ENCODE data around the gene SGF29. TPM values are rescaled to one million over a fixed set of nuclear protein-coding genes. Genes with fewer than 3 reads are reported as not detected.
"Not testable (repeated sequence)": the region's sequence is repeated elsewhere in the genome, so short reads cannot be mapped to it uniquely, and the experiment has no call there.

SGF29 gene
- total and polyA plus RNA-seq, 4 experiments from 2014 or later: 53.8 to 86.9 (median 68.8) TPM

DNA sequence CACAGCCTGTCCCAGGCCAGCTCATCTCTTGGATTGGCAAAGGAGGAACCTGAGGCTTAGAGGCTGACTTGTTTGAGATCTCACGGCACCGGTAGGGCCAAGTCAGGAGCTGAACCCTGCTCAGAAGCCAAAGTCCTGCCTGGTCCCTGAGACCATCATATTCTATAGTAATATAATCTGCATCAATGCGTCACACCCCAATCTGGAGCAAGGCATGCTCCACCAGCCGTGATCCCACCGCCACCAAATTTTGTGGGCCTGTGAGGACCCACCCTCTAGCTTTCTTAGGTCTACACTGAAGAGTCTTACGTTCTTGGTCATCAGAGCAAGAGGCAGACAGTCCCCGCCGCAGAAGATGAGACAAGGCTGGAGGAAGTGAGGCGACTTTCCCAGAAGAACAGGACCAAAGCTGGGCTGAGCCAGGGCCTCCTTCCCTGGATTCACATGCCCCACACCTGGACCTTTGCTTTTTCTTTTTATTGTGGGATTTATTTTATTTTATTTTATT is 53.5 kb downstream of the SGF29 start:
- no peaks in the 10 kb centered on the region for H3K9me3 Mint-ChIP-seq
- intact Hi-C loops (cut with micrococcal nuclease): no loop called here
- H3K27me3 Mint-ChIP-seq: no peaks in the 10 kb centered on the region
- H3K4me3 Mint-ChIP-seq: no peak overlapping the region
- H3K4me1 ChIP-seq (ENCODE audit: insufficient read depth, low read length): no peaks in the 10 kb centered on the region
- no peaks in the 10 kb centered on the region for H3K36me3 Mint-ChIP-seq
- no peaks in the 10 kb centered on the region for H3K27me3 ChIP-seq (ENCODE audit: insufficient read depth, low read length)
- ChIA-PET CTCF (ENCODE audit: partially characterized antibody) (interaction anchor here (1.0 kb wide), 1 partner anchor 10 kb away, joined by 3 read pairs; the partner anchor contains the start of gene SULT1A2), POLR2A (ENCODE audit: partially characterized antibody) (no interaction called here)
- no peak overlapping the region for H3K4me3 ChIP-seq (ENCODE audit: low read length in 2 of 2)
- no peaks in the 10 kb centered on the region for H3K36me3 ChIP-seq (ENCODE audit: insufficient read depth, low read length)
- no peaks in the 10 kb centered on the region for H3K9me3 ChIP-seq (ENCODE audit: control insufficient read depth in 1 of 2, low read length in 2 of 2)
- peaks cover 2 to 11% (median 6%) of the 10 kb centered on the region in 4 donors for H3K4me1 Mint-ChIP-seq
- DNase-seq: no peak
- no peak overlapping the region for H3K27ac ChIP-seq (ENCODE audit: low read depth, low read length)
- peak overlapping the region in 2 of 7 donors; percentile 69 to 81 for H3K27ac Mint-ChIP-seq

DNA sequence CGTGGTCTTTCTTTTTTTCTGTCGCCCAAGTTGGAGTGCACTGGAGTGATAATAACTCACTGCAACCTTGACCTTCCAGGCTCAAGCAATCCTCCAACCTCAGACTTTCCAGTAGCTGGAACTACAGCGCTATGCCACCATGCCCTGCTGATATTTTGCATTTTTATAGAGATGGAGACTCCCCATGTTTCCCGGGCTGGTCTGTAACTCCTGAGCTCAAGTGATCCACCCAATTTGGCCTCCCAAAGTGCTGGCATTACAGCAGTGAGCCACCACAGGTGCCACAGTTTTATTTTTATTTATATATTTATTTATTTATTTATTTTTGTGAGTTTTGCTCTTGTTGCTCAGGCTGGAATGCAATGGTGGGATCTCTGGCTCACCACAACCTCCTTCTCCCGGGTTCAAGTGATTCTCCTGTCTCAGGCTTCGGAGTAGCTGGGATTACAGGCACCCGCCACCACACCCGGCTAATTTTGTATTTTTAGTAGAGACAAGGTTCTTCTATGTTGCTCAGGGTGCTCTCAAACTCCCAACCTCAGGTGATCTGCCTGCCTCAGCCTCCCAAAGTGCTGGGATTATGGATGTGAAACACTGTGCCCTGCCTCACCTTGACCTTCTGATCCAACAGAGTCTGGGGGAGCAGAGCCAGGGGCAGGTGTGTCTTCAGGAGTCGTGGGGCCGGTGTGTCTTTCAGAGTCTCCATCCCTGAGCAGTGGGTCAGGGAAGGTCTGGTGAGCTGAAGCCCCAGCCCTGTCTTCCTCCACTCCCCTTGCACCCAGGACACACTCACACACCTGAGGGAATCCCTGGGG is 54.2 kb downstream of the SGF29 start:
- H3K4me1 ChIP-seq (ENCODE audit: insufficient read depth, low read length); H3K27me3 ChIP-seq (ENCODE audit: insufficient read depth, low read length); H3K36me3 ChIP-seq (ENCODE audit: insufficient read depth, low read length); intact Hi-C loops (cut with micrococcal nuclease); H3K27me3 Mint-ChIP-seq; H3K9me3 ChIP-seq (ENCODE audit: control insufficient read depth in 1 of 2, low read length in 2 of 2); H3K27ac ChIP-seq (ENCODE audit: low read depth, low read length); H3K9me3 Mint-ChIP-seq; POLR2A ChIA-PET (ENCODE audit: partially characterized antibody); CTCF ChIA-PET (ENCODE audit: partially characterized antibody); DNase-seq; H3K4me3 Mint-ChIP-seq; H3K4me3 ChIP-seq (ENCODE audit: low read length in 2 of 2); H3K36me3 Mint-ChIP-seq: not testable (repeated sequence)
- Mint-ChIP-seq H3K4me1 (peaks cover 2 to 11% (median 6%) of the 10 kb centered on the region in 4 donors), H3K27ac (peak overlapping the region in 1 of 7 donors; percentile 37)

DNA sequence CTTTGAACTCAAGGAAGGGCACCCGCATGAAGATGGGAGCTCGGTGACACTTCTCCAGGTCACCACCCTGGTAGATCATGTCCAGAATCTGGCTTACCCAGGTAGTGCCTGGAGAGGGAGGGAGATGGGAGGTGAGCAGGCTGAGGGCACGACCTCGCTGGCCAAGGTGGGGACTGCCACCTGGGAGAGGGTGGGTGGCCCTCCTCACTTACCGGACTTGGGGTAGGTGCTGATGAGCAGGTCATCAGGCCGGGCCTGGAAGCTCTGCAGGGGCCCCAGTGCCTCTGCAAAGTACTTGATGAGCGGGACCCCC is 54.7 kb downstream of the SGF29 start:
- H3K4me3 Mint-ChIP-seq; H3K4me1 ChIP-seq (ENCODE audit: insufficient read depth, low read length); intact Hi-C loops (cut with micrococcal nuclease); H3K36me3 Mint-ChIP-seq; H3K9me3 Mint-ChIP-seq; CTCF ChIA-PET (ENCODE audit: partially characterized antibody); H3K27me3 Mint-ChIP-seq; H3K4me3 ChIP-seq (ENCODE audit: low read length in 2 of 2); H3K9me3 ChIP-seq (ENCODE audit: control insufficient read depth in 1 of 2, low read length in 2 of 2); H3K27me3 ChIP-seq (ENCODE audit: insufficient read depth, low read length); POLR2A ChIA-PET (ENCODE audit: partially characterized antibody); DNase-seq; H3K27ac ChIP-seq (ENCODE audit: low read depth, low read length); H3K36me3 ChIP-seq (ENCODE audit: insufficient read depth, low read length): not testable (repeated sequence)
- H3K4me1 Mint-ChIP-seq: peaks cover 2 to 11% (median 6%) of the 10 kb centered on the region in 4 donors
- peak overlapping the region in 1 of 7 donors; percentile 37 for H3K27ac Mint-ChIP-seq

- H3K9me3 ChIP-seq (ENCODE audit: control insufficient read depth in 1 of 2, low read length in 2 of 2); intact Hi-C loops (cut with micrococcal nuclease); H3K36me3 ChIP-seq (ENCODE audit: insufficient read depth, low read length); H3K9me3 Mint-ChIP-seq; H3K4me3 Mint-ChIP-seq; H3K27ac ChIP-seq (ENCODE audit: low read depth, low read length); CTCF ChIA-PET (ENCODE audit: partially characterized antibody); DNase-seq; H3K27me3 ChIP-seq (ENCODE audit: insufficient read depth, low read length); POLR2A ChIA-PET (ENCODE audit: partially characterized antibody); H3K27me3 Mint-ChIP-seq; H3K36me3 Mint-ChIP-seq; H3K4me1 ChIP-seq (ENCODE audit: insufficient read depth, low read length); H3K4me3 ChIP-seq (ENCODE audit: low read length in 2 of 2): not testable (repeated sequence)
- Mint-ChIP-seq H3K4me1 (peaks cover 2 to 11% (median 6%) of the 10 kb centered on the region in 4 donors), H3K27ac (peak overlapping the region in 3 of 7 donors; percentile 47 to 57 (median 51))
Measured at GRCh38 chr16:28608867-28609596, 55.3 kb downstream of the SGF29 start.

DNA sequence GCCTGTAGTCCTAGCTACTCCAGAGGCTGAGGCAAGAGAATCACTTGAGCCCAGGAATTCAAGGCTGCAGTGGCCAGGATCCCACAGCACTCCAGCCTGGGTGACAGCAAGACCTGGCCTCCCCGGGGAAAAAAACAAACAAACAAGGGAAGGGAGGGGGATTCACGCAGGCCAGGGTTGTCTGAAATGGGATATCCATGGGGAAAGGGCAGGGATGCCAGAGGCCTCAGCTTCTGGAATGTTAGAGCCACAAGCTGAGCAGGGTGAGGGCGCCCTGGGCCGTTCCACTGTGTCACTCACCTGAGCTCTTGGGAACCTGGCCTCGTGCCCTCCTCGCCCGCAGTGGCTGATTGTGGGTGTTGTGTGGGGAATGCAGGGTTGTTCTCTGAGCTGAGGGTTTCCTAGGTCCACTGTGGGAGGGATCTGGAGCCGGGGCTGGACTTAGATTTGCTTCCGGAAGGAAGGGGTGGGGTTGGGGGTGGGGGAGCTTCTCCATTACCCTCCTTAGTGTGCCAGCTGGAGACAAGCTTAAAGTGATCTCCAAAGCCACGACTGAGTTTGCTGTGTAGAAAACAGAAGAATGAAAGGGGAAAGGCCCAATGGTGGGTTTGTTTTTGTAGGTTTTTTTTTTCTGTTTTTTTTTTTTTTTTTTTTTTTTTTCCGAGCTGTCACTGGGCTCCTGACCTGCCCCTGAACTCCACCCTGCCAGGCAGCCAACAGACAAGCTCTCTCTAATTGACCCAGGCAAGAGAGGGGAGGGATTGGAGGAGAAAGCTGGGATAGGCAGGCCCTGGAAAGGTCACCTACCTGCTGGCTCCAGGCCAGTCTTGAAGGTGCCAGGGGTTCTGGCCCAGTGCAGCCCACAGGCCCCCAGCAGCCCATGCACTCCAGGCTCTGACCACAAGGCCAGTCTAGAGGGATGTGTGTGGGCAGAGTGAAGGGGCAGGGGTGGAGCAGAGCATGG is 56.2 kb downstream of the SGF29 start, which contains the start of gene SULT1A1:
Gene SULT1A1, minus strand, starts transcription at position 414 of the 964 bp plus-strand sequence. CDS start 1,189 bp downstream, outside the sequence.
- Histone ChIP-seq H3K27me3 (ENCODE audit: insufficient read depth, low read length) (no peaks in the 10 kb centered on the region), H3K27ac (ENCODE audit: low read depth, low read length) (no peak within 1 kb of the TSS), H3K4me1 (ENCODE audit: insufficient read depth, low read length) (no peaks in the 10 kb centered on the region), H3K4me3 (ENCODE audit: low read length in 2 of 2) (no peak within 1 kb of the TSS), H3K36me3 (ENCODE audit: insufficient read depth, low read length) (no peaks in the 10 kb centered on the region), H3K9me3 (ENCODE audit: control insufficient read depth in 1 of 2, low read length in 2 of 2) (no peaks in the 10 kb centered on the region)
- no peaks in the 10 kb centered on the region for H3K9me3 Mint-ChIP-seq
- no peaks in the 10 kb centered on the region for H3K36me3 Mint-ChIP-seq
- POLR2A ChIA-PET (ENCODE audit: partially characterized antibody): no interaction called here
- peak within 1 kb of the TSS in 1 of 8 donors; percentile 6 for H3K4me3 Mint-ChIP-seq
- intact Hi-C loops (cut with micrococcal nuclease): no loop called here
- CTCF ChIA-PET (ENCODE audit: partially characterized antibody): no interaction called here
- DNase-seq: no peak
- no peaks in the 10 kb centered on the region for H3K27me3 Mint-ChIP-seq
- H3K27ac Mint-ChIP-seq: peak within 1 kb of the TSS in 5 of 7 donors; percentile 47 to 71 (median 57)
- H3K4me1 Mint-ChIP-seq: peaks cover 2 to 11% (median 6%) of the 10 kb centered on the region in 4 donors

DNA sequence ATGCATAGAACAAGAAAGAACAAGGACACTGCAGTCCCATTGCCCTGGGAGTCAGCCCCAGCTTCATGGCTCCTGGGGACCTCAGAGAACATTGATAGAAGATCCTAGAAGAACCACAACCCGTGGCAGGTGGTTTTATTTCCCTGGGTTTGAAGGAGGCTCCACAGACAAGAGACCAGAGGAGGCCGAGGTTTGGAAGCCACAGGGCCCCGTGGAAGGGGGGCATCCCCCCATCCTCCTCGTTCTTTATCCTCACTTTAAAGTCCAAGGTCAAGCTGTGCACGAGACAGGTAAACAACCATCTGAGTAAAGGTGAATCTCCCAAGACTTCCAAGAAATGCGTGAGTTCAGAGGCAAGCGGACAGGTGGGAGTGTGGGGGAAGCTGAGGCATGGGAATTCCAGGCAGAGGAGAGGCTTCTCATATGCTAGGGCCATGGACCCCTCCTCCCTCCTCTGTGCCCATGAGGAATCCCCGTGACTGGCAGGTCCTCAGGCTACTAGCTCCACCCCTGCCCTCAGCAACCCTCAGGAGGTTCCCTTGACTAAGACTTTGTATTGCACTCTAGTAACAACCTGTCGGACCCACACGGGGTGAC is 57.0 kb downstream of the SGF29 start:
- no peaks in the 10 kb centered on the region for H3K4me1 ChIP-seq (ENCODE audit: insufficient read depth, low read length)
- H3K36me3 ChIP-seq (ENCODE audit: insufficient read depth, low read length): no peaks in the 10 kb centered on the region
- POLR2A ChIA-PET (ENCODE audit: partially characterized antibody): no interaction called here
- Mint-ChIP-seq H3K4me1 (peaks cover 2 to 14% (median 7%) of the 10 kb centered on the region in 4 donors), H3K27me3 (no peaks in the 10 kb centered on the region), H3K27ac (peak overlapping the region in 5 of 7 donors; percentile 9 to 71 (median 32)), H3K36me3 (no peaks in the 10 kb centered on the region), H3K4me3 (peak overlapping the region in 1 of 8 donors; percentile 6), H3K9me3 (no peaks in the 10 kb centered on the region)
- H3K4me3 ChIP-seq (ENCODE audit: low read length in 2 of 2): no peak overlapping the region
- H3K27ac ChIP-seq (ENCODE audit: low read depth, low read length): no peak overlapping the region
- no peaks in the 10 kb centered on the region for H3K9me3 ChIP-seq (ENCODE audit: control insufficient read depth in 1 of 2, low read length in 2 of 2)
- no peak for DNase-seq
- H3K27me3 ChIP-seq (ENCODE audit: insufficient read depth, low read length): no peaks in the 10 kb centered on the region
- intact Hi-C loops (cut with micrococcal nuclease): no loop called here
- CTCF ChIA-PET (ENCODE audit: partially characterized antibody): no interaction called here
